GM18907 (cell line): Measurements from ENCODE around the gene SATB2.

Source experiments
- ATAC-seq: cut with Tn5 transposase; IDR thresholded peaks from one replicate; pipeline ENCODE4 v1.9.1; 2021; ENCODE audit warnings: mild to moderate bottlenecking, moderate library complexity; ENCODE audit not compliant: unreplicated experiment

The SATB2 gene

DNA sequence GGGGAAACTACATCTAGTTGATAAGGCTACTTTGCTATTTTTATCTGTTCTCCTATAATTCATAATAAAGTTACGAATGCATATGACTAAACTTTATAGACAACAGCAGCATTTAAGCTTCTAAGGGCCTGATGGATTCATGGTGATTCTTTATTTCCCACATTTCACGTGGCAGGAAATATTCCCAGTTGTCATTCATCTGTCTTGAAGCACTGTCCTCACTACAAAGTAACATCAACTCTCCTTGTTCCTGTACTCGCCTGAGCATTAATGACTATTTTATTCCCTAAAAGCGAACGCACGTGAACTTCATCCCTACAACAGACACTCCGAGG is 2.6 kb downstream of the SATB2 start:
- no peak for ATAC-seq

DNA sequence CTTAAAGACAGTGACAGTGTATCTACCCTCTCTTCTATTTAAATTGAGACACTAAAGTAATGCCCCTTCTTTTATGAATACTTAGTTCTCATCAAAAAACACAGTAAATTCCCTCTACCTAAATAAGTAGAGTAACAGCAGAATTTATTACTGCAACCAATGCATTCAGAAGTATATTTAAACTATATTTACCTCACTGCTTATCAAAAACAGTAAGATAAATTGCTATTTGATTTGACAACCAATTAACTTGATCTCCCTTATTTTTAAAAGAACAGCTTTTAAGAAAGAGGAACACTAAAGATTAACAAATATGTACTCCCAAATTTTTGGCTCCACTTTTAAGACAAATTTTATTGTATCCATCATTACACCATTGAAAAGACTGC is 4.8 kb downstream of the SATB2 start:
- ATAC-seq = no peak

DNA sequence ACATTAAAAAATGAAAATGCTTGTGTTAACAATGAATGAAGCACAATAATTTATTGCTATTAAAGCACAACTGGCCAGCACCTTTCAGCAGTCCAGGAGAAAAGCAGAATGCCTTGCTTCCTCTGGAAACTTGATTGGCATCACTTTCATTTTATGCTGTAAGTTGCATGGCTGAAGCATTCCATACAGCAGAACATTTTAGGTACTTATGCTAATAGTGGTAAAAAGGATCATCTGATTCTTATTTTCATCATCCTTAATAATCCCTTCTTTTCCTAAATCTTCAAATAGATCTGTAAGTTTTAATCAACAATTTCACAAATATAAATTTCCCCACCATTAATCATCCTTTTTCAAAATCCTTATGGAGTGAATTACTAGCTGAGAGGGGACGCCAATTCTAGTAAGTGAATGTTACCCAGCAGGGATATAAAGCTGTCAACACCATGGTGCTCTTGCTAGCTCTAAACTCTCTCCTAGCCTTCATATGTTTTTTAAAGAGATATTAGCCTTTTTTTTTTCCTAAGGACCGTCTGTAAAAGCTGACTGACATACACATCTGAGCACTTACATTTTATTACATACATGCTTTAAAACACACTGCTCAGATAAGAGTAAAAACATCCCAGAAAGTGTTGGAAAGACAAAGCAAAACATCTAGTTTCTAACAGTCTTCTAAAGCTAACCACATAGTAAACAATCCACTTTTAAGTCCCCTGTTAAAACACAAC is 5.3 kb downstream of the SATB2 start:
- no peak for ATAC-seq

DNA sequence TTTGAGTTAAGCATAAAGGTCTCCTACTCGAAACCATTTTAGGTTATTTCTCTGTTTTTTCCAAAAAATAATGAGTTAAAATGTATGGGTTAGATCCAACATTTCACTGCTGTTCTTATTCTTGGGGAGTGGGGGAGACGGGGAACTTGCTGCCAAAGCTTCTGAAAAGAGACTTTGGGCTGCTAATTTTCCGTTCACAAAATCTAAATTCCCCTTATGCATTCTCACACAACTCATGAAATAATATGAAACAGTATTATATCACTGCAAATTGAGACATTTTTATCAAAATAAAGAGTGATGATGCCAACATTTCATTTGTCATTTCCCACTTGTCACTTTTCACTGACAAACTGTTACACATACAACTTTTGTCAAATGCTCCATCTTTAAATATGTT is 7.8 kb downstream of the SATB2 start:
- ATAC-seq = no peak

DNA sequence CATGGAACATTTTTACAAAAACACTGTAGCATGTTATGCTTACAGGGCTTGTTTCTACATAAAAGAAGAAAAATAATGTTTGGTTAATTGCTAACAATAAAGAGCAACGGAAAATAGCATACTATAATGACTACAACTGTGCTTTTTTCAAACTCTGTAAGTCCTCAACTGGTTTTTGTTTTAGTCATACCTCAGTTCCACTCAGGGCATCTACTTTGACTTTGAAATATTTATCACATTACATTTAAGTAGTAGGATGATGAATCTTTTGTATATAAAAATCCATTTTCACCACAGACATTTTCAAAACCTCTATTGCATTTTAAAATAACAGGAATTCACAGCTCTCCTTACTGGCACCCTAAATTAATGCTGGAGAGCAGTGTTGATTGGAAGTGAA is 8.3 kb downstream of the SATB2 start:
- no peak for ATAC-seq

DNA sequence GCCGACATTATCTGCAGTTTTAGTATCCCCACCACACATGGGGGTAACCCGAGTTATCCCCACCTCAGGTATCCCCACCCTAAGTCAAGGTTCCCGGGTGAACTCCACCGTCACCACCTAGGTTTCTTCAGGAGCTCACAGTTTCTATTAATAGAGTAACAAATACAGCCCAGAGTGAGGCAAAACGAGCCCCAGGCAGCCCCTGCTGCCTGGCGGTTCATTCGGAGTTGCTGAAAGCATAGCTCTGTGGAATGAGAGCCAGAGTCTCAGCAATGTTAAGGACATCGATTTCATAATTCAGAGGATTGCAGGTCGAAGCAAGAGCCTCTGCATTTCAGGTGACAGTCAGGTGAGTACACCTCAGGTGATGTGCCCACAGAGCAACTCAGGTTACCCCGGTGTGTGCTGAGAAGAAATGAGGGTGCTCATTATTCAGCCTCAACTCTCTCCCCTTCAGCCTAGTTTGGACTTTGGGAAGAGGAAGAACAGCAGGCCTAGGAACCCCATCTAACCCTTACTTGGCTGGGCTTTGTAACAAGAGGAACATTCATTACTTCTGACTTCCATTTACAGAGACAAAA is 10.7 kb downstream of the SATB2 start:
- ATAC-seq = no peak

DNA sequence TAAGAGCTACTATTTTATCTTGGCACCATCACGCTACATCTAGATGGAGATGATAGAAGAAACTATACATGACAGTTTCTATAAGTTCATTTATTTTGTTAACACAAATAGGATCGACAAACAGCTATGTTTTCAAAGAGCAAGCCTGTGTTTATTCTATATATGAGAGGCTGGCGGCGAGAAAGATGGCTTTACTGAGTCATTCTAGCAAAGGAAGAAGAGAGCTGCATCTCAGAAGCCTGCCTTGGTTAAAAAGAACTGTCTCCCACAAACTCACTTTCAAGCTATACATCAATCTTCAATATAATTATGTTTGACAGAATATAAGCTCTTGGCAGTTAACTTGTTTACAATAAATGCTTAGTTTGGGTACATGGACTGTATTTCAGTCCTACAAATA is 13.0 kb downstream of the SATB2 start:
- ATAC-seq = no peak

DNA sequence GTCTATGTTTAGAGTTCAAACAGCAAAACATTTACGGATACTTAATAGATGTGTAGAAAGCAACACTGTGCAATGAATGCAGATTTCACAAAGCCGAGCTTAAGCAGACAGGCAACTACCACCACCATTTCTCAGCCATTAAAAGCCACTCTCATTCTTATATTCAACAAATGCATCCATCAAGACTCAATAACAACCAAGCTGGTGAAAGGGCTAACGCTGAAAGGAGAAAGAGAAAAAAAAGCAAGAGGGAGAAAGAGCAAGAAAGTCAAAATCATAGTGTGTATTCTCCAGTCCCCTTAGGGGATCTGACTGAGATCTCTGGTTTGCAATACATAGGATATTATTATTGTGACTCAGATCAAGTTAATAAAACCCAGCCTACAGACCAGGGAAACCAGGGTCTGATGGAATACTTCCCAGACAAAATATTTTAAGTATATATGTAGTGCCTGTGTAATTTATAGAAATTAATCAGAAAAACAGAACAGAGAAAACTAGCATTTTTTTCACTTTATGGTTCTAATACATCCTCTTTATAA is 14.1 kb downstream of the SATB2 start:
- no peak for ATAC-seq

DNA sequence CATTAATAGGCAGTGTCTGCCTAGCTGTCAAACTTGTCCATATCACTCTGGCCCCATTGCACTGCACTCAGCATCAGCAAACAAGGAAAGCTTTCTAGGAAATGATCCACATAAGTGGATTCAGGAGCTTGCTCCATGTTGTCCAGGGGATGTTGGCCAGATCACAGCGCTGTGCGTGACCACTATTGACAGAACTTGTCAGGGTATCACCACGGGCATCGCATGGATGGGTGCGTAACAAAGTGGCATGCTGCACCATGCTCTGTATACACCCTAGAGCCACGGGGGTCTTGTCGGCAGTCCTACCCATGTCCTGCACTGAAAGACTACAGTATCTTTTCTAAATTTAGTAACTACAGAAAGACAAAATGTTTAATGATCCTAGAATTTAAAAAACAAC is 15.6 kb downstream of the SATB2 start:
- no peak for ATAC-seq

DNA sequence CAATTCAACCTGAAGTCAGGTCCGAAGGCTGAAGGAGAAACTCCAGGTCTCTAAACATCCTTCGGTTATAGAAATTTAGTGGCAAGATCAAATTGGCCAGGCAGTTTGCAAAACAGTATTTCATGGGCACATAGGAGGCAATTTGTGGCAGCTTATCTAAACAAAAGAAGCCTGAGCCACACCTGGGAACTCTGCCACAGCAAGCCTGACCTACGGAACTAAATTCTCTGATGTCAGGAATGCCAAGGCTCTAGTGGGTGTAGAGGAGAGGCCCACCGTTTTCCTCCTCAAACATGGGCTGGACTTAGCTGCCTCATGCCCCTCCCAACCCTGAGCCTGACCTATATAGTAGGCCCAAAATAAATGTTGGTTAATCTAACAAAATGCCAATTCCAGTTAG is 16.0 kb downstream of the SATB2 start:
- no peak for ATAC-seq

DNA sequence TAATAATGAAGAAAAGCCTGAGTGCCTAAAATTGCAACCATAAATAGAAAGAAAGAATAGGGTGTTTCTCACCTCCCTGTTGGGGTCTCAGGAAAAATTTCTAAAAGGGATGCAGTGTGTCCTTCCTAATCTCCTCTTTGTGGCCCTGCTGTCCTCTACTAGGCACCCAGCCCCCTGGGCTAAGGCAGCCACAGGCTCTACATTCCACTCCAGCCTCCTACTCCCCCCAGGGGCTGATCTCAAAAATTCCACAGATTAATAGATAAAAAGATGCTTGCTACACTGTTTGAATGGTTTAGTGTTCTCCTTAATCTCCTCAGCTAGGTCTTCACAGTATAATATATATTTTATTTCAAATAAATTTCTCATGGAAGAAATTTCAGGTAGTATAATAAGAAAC is 17.6 kb downstream of the SATB2 start:
- ATAC-seq = no peak

DNA sequence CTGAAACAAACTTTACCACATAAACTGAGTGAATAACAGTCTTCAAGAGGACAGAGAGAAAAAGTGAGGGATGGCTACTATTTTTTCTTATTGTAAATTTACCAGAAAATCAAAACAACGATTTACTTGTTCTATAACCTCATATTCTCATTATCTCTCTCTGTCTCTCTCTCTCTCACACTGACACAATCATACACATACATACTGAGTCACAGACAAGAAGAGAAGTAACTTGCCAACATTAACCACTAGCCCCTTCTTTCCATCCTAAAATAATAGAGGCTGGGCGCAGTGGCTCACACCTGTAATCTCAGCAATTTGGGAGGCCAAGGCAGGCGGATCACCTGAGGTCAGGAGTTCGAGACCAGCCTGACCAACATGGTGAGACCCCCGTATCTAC is 18.2 kb downstream of the SATB2 start:
- ATAC-seq = no peak

DNA sequence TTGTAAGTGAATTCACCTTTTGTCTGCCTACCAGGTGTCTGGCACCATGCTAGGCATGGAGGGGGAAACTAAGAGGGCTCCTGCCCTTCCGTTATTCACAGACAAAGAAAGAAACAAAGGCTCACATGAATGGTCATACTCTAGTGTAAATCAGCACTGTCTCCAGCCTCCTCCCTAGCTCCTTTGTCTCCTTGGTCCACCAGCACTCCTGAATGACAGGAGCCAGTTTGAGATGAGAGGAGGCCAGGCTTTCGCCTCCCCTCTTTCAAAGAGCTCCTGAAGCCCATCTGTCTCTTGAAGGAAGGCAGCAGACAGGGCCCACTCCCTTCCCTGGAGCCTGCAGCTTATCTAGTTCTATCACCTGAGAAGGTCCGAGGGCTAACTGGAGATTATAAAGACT is 18.7 kb downstream of the SATB2 start:
- no peak for ATAC-seq

DNA sequence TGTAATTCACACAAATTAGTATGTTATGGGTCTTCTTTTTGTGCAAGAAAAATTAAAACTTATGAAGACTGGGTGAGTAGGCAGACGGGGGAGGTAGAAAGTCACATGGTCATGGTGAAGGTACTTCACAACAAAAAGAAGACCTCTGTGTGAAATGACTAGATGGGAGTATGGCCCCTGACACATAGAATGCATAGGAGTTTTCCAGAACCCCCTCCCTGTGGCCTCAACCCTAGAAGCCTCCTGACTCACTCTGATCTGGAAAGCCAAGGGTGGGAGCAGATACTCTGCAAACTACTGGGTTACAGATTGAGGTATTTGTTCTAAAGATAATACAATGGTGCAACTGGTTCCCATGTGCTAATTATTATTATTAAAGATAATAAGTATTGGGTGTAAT is 23.2 kb downstream of the SATB2 start:
- ATAC-seq = no peak

DNA sequence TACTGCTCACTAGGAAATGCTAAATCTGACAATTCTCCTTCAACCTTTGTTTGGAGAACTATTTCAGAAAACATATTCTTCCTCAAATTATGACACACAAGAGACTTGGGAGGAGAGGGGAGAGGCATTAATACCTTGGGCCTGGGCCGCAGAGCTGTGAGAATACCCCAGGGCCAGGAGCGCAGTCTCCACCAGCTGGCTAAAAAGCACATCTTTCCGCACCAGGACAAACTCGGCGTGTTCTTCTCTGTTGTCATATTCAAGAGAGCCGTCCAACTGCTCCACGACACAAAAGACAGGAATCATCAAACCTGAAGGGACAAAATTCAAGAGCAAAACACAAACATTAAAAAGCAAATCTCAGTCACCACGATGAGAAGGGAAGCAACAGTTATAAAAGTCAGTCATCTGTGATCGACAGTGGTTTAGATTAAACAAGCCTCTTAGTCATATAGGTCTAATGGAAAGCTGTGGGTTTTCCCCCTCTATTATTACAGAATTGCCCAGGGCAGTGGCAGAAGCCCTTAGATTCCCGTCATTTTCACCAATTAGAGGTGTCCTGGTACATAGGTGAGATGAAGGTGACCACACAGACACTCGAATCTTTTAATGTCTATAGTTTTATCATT is 24.4 kb downstream of the SATB2 start:
- ATAC-seq = no peak

DNA sequence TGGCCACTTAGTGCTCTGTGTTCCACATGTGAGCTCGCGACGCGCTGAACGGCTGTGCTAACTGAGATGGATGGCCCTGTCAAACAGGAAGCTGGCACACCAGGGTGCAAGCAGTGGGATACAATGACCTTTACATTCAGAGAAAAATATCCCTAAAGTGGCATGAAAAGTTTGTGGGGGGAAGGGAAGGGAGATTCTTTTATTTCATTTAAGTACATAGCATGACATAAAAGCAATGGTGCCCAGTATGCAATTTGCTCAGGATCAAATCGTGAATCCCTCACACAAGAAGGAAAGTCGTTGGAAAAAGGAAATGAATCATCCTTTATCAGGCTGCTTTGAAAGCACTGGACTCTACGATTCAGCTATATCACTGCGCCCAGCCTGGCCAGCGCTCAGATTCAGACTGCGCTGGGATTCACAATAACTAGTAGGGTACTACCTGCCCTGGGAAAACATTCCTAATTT is 26.0 kb downstream of the SATB2 start:
- no peak for ATAC-seq

DNA sequence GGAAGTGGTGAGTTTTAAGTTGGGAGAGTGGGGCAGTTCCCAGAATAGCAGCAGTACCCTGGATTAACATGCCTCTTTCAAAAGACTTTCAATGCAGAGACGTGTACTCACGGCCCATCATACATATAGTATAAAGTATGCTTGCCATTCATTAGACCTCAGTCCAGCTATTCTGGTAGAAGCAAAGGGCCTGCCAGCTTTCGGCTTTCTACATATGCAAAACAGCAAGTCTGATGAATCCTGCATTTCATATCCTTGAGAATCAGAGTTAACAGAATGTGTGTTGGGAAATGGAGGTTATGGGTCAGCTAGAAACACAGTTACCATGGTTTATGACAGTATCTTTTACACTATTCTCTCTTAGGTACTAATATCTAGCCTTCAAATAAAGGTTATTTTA is 27.5 kb downstream of the SATB2 start:
- ATAC-seq = no peak

DNA sequence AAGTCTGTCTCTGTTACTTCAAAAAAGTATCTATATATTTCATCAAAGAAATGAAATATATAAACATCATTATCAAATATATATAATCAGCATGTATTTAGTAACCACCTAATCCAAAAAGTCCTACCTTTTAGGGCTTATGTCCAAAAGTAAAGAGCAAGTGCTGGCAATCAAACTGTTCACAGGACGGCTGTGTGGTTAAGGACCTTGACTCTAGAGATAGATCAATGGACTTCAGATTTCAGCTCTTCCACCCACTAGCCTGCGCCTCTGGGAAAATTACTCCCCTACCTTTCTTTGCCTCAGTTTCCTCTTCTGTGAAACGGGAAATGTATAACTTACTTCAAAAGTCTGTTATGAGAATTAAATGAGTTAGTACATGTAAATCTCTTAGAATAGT is 29.4 kb downstream of the SATB2 start:
- ATAC-seq = no peak

DNA sequence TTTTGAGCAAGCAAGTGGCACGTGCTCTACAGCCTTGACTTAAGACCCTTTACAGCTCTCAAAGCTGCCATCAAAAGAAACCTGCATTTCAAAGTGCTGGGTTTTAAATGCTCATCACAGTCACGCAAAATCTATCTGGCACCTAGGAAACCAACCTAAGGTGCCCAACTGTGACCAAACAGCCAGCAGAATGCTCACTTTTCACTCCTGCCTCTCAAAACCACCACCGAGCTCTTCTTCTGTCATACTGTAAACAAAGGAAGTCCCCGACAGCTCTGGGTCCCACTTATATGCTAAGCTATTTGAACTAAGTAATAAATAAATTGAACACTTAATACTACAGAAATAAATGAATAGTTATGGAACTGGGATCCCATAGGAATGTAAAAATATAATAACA is 33.6 kb downstream of the SATB2 start:
- ATAC-seq = no peak

DNA sequence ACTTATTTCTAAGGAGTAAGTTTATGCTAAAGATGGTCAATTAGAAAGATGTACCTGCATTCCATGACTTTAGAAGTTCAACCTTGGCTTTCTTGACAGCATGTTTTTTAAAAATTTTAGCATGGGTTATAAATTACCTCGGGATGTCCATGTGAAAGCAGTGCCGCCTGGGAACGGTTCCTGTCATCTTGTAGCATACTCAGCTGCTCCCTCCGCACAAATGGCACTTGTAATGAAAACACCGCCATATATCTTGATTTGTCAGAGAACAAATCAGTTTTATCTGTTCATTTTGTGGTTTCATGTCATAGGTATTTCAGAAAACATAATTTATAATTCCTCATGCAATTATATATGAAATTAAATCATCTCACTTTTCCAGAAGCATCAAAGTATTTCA is 38.3 kb downstream of the SATB2 start:
- ATAC-seq = no peak

DNA sequence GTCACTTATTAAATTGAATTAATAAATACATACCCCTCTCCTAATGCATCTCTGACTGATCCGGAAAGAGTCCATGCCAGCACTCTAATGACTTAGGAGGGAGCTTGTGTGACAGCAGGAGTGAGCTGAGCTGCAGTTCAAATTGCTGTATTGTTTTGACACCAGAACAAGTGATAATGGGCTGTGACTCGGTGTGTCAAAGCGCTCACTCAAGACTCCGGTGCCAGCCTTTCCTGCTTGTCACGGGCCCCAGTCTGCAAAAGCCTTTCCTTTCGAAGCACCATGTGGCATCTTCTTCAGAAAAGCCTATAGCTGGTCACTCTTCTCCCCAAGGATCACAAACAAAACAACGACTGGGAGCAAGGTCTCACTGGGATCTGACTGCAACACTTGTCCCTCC is 43.3 kb downstream of the SATB2 start:
- no peak for ATAC-seq

DNA sequence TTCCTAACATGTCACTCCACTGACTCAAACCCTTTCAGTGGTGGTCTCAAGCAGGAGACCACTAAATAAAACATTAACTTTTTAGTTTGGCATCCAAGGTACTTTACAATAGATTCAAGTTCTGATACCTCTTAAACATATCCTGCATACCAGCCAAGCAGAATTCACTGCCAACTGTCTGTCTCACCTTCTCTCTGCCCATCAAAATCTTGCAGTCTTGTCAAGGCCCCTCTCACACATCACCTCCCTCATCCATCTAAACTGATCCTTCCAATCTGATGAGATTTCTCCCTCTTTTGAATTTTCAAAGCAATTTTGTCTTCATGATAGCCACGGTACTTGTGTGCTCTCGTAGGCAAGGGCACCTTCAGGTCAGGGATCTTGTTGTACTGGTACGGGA is 43.7 kb downstream of the SATB2 start:
- no peak for ATAC-seq
